ENCODE results near the gene DNAJB2. TPM values are rescaled to one million over a fixed set of nuclear protein-coding genes. Genes with fewer than 3 reads are reported as not detected.
A peak's percentile ranks its signal among the peaks of the same experiment; 100 is the strongest.
"Not testable (repeated sequence)": the region's sequence is repeated elsewhere in the genome, so short reads cannot be mapped to it uniquely, and the experiment has no call there.

The DNAJB2 gene
- total RNA-seq, 2 donors from 2014 or later = 65.8 to 71.1 TPM

DNA sequence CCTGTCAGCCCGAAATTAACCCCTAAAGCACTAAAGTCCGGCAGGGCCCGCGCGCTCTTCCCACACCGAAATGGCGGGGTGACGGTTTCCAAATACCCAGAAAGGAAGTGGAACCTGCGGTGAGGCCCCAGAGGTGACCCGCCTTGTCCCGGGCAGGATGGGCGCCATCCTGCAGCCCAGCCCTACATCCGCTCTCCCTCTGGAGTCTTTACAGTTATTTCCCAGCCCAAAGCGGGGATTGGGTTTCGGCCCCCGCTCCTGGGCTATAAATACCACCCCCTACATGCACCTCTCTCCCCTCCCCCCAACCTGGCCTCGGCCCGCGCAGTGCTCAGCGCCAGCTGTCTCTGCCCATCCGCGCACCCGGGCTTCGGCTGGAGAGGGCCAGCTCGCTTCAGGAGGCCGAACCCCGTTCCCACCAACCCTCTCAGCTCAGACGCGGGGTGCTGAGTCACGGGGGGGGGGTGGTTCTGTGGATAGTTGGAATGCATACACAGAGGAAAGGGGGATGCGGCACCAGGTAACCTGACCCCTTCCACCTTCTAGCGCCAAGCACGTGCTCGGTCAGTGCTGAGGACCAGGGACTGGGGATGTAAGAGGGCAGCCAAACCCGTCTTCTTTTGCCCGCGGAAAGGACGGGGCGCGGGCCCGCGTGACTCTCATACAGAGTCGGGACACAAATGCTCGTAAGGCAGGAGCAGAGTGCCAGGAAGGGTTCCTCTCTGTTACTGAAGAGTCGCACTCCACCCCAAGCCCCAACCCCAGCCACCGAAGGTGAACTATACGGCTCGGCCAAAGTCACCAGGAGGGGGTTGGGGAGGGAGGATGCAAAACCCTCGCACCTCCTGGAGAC, 26.0 kb upstream of the DNAJB2 start, which contains the start of gene TUBA4B:
TUBA4B (plus strand) TSS at position 344 of the 853 bp plus-strand sequence; CDS start at position 509, 165 bp downstream.
- no peak for TF ChIP-seq CTCF (IDR thresholded peaks at IDR 0.05)
- peak; percentile 63 for DNase-seq
- peaks cover 26% of the 10 kb centered on the region for H3K4me1 ChIP-seq
- intact Hi-C loops (cut with DNase I) = no loop called here
- peak within 1 kb of the TSS; percentile 89 for H3K4me3 ChIP-seq
- H3K36me3 ChIP-seq = no peaks in the 10 kb centered on the region
- peak within 1 kb of the TSS; percentile 83 to 94 for H3K9ac ChIP-seq (ENCODE audit: low read depth in 2 of 2, low read length in 2 of 2)
- no peaks in the 10 kb centered on the region for H3K27me3 ChIP-seq
- H3K27ac ChIP-seq = peak within 1 kb of the TSS; percentile 81
- H3K9me3 ChIP-seq = no peaks in the 10 kb centered on the region

DNA sequence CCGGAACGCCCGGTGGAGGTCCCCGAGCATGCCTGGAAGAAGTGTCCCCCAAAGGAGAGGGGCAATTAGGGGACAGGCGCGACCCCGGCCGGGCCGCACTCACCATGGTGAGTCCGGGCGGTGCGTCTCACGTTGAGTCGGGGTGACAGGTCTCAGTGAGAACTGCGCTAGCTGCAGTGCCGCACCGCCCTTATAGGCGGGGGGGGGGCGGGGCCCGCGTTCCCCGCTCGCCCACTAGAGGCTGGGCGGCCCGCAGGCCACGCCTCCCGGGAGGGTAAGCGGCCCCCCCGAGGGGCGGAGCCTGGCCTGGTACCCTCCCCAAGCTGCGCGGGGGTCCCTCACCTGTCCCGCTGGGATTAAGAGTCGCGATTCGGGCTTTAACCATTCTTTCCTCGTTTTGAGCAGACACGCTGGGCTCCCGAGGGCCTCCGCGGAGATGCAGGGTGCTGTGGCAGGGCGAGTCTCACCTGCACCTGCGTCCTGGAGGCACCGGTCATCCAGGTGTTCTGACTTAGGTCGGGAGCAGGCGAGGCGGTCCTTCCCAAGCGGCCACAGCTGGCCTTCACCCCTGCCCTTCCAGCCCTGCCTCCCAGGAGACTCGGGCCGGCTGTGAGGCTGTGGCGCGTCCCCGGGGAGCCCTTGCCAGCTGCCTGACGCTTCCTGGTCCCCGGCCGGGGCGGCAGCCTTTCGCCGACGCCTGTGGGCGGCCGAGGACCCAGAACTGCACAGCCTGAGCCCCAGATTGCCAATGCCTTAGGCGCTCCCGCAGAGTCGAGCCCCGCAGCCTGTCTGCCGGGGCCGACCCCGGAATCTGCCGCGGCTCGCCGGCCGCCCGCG, 25.2 kb upstream of the DNAJB2 start, which contains the start of gene TUBA4A:
TUBA4A (minus strand) TSS at position 166 of the 837 bp plus-strand sequence; CDS start at position 106, 60 bp downstream.
- peak; percentile 15 for TF ChIP-seq CTCF (IDR thresholded peaks at IDR 0.05)
- Histone ChIP-seq H3K4me3 (peak within 1 kb of the TSS; percentile 89), H3K4me1 (peaks cover 26% of the 10 kb centered on the region), H3K27ac (peak within 1 kb of the TSS; percentile 81), H3K9me3 (no peaks in the 10 kb centered on the region), H3K27me3 (no peaks in the 10 kb centered on the region), H3K36me3 (no peaks in the 10 kb centered on the region), H3K9ac (ENCODE audit: low read depth in 2 of 2, low read length in 2 of 2) (peak within 1 kb of the TSS; percentile 83 to 94)
- intact Hi-C loops (cut with DNase I) = no loop called here
- peak; percentile 94 for DNase-seq

GRCh38 chr2:219254590-219255201, 24.5 kb upstream of the DNAJB2 start:
- no peak for DNase-seq
- H3K4me3 ChIP-seq = peak overlapping the region; percentile 89
- no peaks in the 10 kb centered on the region for H3K36me3 ChIP-seq
- TF ChIP-seq CTCF (IDR thresholded peaks at IDR 0.05) = no peak
- no peaks in the 10 kb centered on the region for H3K9me3 ChIP-seq
- intact Hi-C loops (cut with DNase I) = no loop called here
- no peaks in the 10 kb centered on the region for H3K27me3 ChIP-seq
- H3K4me1 ChIP-seq = peaks cover 19% of the 10 kb centered on the region
- peak overlapping the region; percentile 83 to 94 for H3K9ac ChIP-seq (ENCODE audit: low read depth in 2 of 2, low read length in 2 of 2)
- H3K27ac ChIP-seq = peak overlapping the region; percentile 81

GRCh38 chr2:219258942-219259341, 20.2 kb upstream of the DNAJB2 start:
- H3K27ac ChIP-seq; intact Hi-C loops (cut with DNase I); H3K4me1 ChIP-seq; DNase-seq; H3K9ac ChIP-seq (ENCODE audit: low read depth in 2 of 2, low read length in 2 of 2); H3K27me3 ChIP-seq; H3K36me3 ChIP-seq; H3K9me3 ChIP-seq; H3K4me3 ChIP-seq: not testable (repeated sequence)

- TF ChIP-seq CTCF (IDR thresholded peaks at IDR 0.05) = no peak
- Histone ChIP-seq H3K36me3 (no peaks in the 10 kb centered on the region), H3K27ac (no peak overlapping the region), H3K4me3 (no peak overlapping the region), H3K27me3 (no peaks in the 10 kb centered on the region), H3K9ac (ENCODE audit: low read depth in 2 of 2, low read length in 2 of 2) (no peak overlapping the region), H3K4me1 (no peaks in the 10 kb centered on the region), H3K9me3 (no peaks in the 10 kb centered on the region)
- intact Hi-C loops (cut with DNase I) = no loop called here
- no peak for DNase-seq
These were observed 17.9 kb upstream of the DNAJB2 start for GRCh38 chr2:219261024-219261855.

All from colonic mucosa (tissue), 4 donors.